Lung (tissue), 12 donors: ENCODE data around the gene PROM1. TPM values are rescaled to one million over a fixed set of nuclear protein-coding genes. Genes with fewer than 3 reads are reported as not detected.

ENCODE experiments used
- ATAC-seq: fragments of 200-7000 bp; cut with Tn5 transposase; one replicate; pipeline ENCODE4 v1.9.1; 2020; ENCODE audit warnings: moderate number of reproducible peaks; ENCODE audit not compliant: insufficient read depth, low FRiP score
- DNase-seq, 3 donors: peaks; one replicate each; pipeline ENCODE4 v3.0.0-alpha.2; 2013 to 2017
- H3K27ac ChIP-seq, 2 donors: one replicate each; pipeline ENCODE4 v1.5.1; 2013; ENCODE audit warnings: mild to moderate bottlenecking in 2 of 2, moderate library complexity in 2 of 2, control low read depth in 1 of 2, inconsistent platforms in 1 of 2, low read depth in 1 of 2, low read length in 1 of 2
- H3K27me3 ChIP-seq, 3 donors: one replicate each; pipeline ENCODE4 v1.5.1; 2013; ENCODE audit warnings: low read length in 2 of 3; ENCODE audit not compliant: control insufficient read depth in 3 of 3, insufficient read depth in 3 of 3
- H3K36me3 ChIP-seq, 4 donors: one replicate each; pipeline ENCODE4 v1.5.1; 2013; ENCODE audit warnings: low read length in 4 of 4, mild to moderate bottlenecking in 1 of 4, moderate library complexity in 1 of 4; ENCODE audit not compliant: control insufficient read depth in 4 of 4, insufficient read depth in 4 of 4
- H3K4me1 ChIP-seq, 5 donors: one replicate each; pipeline ENCODE4 v1.5.1; 2013; ENCODE audit warnings: low read length in 5 of 5, mild to moderate bottlenecking in 2 of 5, moderate library complexity in 1 of 5; ENCODE audit not compliant: control insufficient read depth in 5 of 5, insufficient read depth in 5 of 5
- H3K4me3 ChIP-seq: one replicate; pipeline ENCODE4 v1.5.1; 2013; ENCODE audit warnings: mild to moderate bottlenecking, control low read depth, moderate library complexity
- H3K9ac ChIP-seq, 2 donors: one replicate each; pipeline ENCODE4 v1.5.1; 2013; ENCODE audit warnings: low read length in 2 of 2, control low read depth in 1 of 2; ENCODE audit not compliant: insufficient read depth in 1 of 2
- H3K9me3 ChIP-seq, 4 donors: one replicate each; pipeline ENCODE4 v1.5.1; 2013; ENCODE audit warnings: low read length in 3 of 4, mild to moderate bottlenecking in 1 of 4, moderate library complexity in 1 of 4; ENCODE audit not compliant: control insufficient read depth in 4 of 4, insufficient read depth in 3 of 4
- WGBS, 2 donors: extraction: QIAGEN DNeasy Blood & Tissue Kit; methylation state at CpG; one replicate each; pipeline ENCODE4 v1.1.7; 2013; 5-methylcytosine and 5-hydroxymethylcytosine counted together
- polyA plus RNA-seq, 2 donors: library from polyadenylated mRNA; stranded (reverse); fragments of 200-250 nt; gene quantifications; one replicate each; pipeline ENCODE4 v1.2.1, GENCODE V29; 2013
- total RNA-seq, 2 donors: library from RNA; depleted of rRNA in 1 of 2; stranded (reverse); fragments of >200 nt in 1 of 2; gene quantifications; one replicate each; pipeline ENCODE4 v1.2.1, GENCODE V29; 2014 to 2021
- TF ChIP-seq, protein P1 (sequence below): IDR thresholded peaks from 2 replicates; pipeline ENCODE4 v1.5.1; 2012; ENCODE audit warnings: mild to moderate bottlenecking; ENCODE audit errors: control extremely low read depth, extremely low read depth
- donor health status: control.
- donor health status: control.
- donor health status: Bipolar disorder and iron deficiency.
- donor health status: healthy.
- donor health status: DM: yes; HTN: yes; CAD: no.

Gene PROM1
- total and polyA plus RNA-seq, 4 donors = 6.7 to 49.5 (median 27.6) TPM

DNA sequence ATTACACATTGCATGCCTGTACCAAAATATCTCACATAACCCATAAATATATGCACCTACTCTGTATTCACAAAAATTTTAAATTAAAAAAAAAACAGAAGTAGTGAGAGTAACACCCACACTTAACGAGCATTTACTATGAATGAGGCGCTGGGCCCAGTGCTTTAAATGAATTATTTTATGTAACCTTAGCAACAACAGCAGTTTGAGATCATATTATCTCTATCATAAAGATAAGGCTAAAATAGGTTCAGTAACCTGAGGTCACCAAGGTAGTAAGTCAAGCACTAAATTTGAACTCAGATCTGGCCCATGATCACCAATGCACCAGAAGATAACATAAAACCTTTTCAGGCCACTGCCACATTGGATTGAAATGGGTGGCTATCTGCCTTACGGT, 5.3 kb upstream of the PROM1 start:
- peaks cover 0 to 13% (median 2%) of the 10 kb centered on the region in 5 donors for H3K4me1 ChIP-seq
- 96 to 97% methylated on average over 3 of the region's 3 CpGs for WGBS, 2 donors

DNA sequence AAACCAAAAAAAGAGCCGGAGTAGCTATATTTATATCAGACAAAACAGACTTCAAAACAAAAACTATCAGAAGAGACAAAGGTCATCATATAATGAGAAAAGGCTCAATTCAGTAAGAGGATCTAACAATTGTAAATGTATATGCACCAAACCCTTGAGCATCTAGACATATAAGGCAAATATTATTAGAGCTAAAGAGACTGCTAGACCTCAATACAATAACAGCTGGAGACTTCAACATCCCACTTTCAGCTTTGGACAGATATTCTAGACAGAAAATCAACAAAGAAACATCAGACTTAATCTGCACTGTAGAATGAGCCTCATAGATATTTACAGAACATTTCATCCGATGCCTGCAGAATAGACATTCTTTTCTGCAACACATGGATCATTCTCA, 4.8 kb upstream of the PROM1 start:
- ATAC-seq (no peak), DNase-seq (peak in 2 of 3 donors; percentile 71 to 73)
- Histone ChIP-seq H3K27ac (no peak overlapping the region), H3K4me3 (no peak overlapping the region), H3K9ac (no peak overlapping the region), H3K36me3 (no peaks in the 10 kb centered on the region), H3K27me3 (peaks cover 0 to 17% (median 14%) of the 10 kb centered on the region in 3 donors), H3K4me1 (peaks cover 0 to 17% (median 2%) of the 10 kb centered on the region in 5 donors), H3K9me3 (peaks cover 0 to 13% (median 0%) of the 10 kb centered on the region in 4 donors)
- TF ChIP-seq, protein P1, sequence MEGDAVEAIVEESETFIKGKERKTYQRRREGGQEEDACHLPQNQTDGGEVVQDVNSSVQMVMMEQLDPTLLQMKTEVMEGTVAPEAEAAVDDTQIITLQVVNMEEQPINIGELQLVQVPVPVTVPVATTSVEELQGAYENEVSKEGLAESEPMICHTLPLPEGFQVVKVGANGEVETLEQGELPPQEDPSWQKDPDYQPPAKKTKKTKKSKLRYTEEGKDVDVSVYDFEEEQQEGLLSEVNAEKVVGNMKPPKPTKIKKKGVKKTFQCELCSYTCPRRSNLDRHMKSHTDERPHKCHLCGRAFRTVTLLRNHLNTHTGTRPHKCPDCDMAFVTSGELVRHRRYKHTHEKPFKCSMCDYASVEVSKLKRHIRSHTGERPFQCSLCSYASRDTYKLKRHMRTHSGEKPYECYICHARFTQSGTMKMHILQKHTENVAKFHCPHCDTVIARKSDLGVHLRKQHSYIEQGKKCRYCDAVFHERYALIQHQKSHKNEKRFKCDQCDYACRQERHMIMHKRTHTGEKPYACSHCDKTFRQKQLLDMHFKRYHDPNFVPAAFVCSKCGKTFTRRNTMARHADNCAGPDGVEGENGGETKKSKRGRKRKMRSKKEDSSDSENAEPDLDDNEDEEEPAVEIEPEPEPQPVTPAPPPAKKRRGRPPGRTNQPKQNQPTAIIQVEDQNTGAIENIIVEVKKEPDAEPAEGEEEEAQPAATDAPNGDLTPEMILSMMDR = no peak
- WGBS, 2 donors = 86% methylated on average over 2 of the region's 2 CpGs

More for the DNA sequence above, 5.3 kb upstream of the PROM1 start:
- Histone ChIP-seq H3K27ac (no peak overlapping the region), H3K27me3 (peaks cover 0 to 13% (median 10%) of the 10 kb centered on the region in 3 donors), H3K4me3 (no peak overlapping the region), H3K36me3 (no peaks in the 10 kb centered on the region), H3K9ac (no peak overlapping the region), H3K9me3 (peaks cover 0 to 9% (median 0%) of the 10 kb centered on the region in 4 donors)
- TF ChIP-seq, protein P1 = no peak
- DNase-seq (no peak), ATAC-seq (no peak)

DNA sequence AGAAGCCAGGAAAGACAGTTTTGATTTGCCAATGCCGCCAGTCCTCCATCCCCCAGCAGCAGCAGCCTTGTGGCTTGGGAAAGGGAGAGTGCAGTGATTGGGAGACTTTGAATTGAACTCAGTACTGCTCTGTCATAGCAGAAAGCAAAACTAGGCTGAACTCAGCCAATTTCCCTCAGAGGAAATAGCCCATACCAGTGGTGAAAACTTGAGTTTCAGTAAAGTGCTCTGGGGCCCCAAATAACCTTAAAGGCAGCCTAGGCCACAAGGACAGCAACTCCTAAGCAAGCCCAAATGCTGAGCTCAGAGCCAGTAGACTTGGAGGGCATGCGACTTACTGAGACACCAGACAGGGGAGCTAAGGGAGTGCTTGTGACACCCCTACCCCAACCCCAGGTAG, 2.0 kb upstream of the PROM1 start:
- ATAC-seq = no peak
- Histone ChIP-seq H3K27ac (no peak overlapping the region), H3K9me3 (peaks cover 0 to 9% (median 0%) of the 10 kb centered on the region in 4 donors), H3K4me1 (peaks cover 0 to 26% (median 11%) of the 10 kb centered on the region in 5 donors), H3K36me3 (no peaks in the 10 kb centered on the region), H3K4me3 (no peak overlapping the region), H3K9ac (no peak overlapping the region), H3K27me3 (peaks cover 0 to 28% (median 16%) of the 10 kb centered on the region in 3 donors)
- 96 to 97% methylated on average over 2 of the region's 2 CpGs for WGBS, 2 donors
- TF ChIP-seq, protein P1 = no peak
- DNase-seq = no peak
